Neural progenitor cell (in vitro differentiated cells): ENCODE results near the gene RNMT. TPM values are rescaled to one million over a fixed set of nuclear protein-coding genes. Genes with fewer than 3 reads are reported as not detected.
"Not testable (repeated sequence)": the region's sequence is repeated elsewhere in the genome, so short reads cannot be mapped to it uniquely, and the experiment has no call there.

Experiments used
- DNase-seq: peaks from one replicate; pipeline ENCODE4 v3.0.0-alpha.2; 2016; ENCODE audit warnings: low spot score
- H2AFZ ChIP-seq: fragments of 200-600 bp; sonication (generic); replicated peaks from 2 replicates; pipeline ENCODE4 v1.6.1; 2016; ENCODE audit warnings: antibody characterized with exemption
- H3F3A ChIP-seq: fragments of 200-600 bp; sonication (generic); 2 replicates; pipeline ENCODE4 v1.6.1; 2016; ENCODE audit warnings: antibody characterized with exemption, low read depth
- H3K27ac ChIP-seq: fragments of 200-600 bp; sonication (generic); 2 replicates; pipeline ENCODE4 v1.5.1; 2016; ENCODE audit warnings: mild to moderate bottlenecking
- H3K27me3 ChIP-seq: fragments of 200-600 bp; sonication (generic); 2 replicates; pipeline ENCODE4 v1.6.1; 2016; ENCODE audit warnings: mild to moderate bottlenecking, moderate library complexity
- H3K36me3 ChIP-seq: fragments of 200-600 bp; sonication (generic); 2 replicates; pipeline ENCODE4 v1.5.1; 2016
- H3K4me1 ChIP-seq: fragments of 200-600 bp; sonication (generic); 2 replicates; pipeline ENCODE4 v1.6.1; 2016; ENCODE audit warnings: mixed run types
- H3K4me2 ChIP-seq: fragments of 200-600 bp; sonication (generic); 2 replicates; pipeline ENCODE4 v1.6.1; 2016
- H3K4me3 ChIP-seq: fragments of 200-600 bp; sonication (generic); 2 replicates; pipeline ENCODE4 v1.5.1; 2016
- H3K79me2 ChIP-seq: fragments of 200-600 bp; sonication (generic); 2 replicates; pipeline ENCODE4 v1.6.1; 2016; ENCODE audit warnings: low read depth
- H3K9ac ChIP-seq: fragments of 200-600 bp; sonication (generic); 2 replicates; pipeline ENCODE4 v1.6.1; 2016
- H3K9me3 ChIP-seq: fragments of 200-600 bp; sonication (generic); 2 replicates; pipeline ENCODE4 v1.5.1; 2016; ENCODE audit warnings: low read depth
- H4K20me1 ChIP-seq: fragments of 200-600 bp; sonication (generic); 2 replicates; pipeline ENCODE4 v1.6.1; 2016; ENCODE audit warnings: low read depth
- H3K27ac Mint-ChIP-seq: 3 replicates; pipeline ENCODE4 v1.8.0; 2021; ENCODE audit warnings: mixed read lengths
- H3K27me3 Mint-ChIP-seq: 2 replicates; pipeline ENCODE4 v1.8.0; 2022; ENCODE audit warnings: low read depth, mild to moderate bottlenecking, inconsistent platforms, moderate library complexity, mixed read lengths; ENCODE audit not compliant: insufficient read depth
- H3K36me3 Mint-ChIP-seq: 3 replicates; pipeline ENCODE4 v1.8.0; 2021; ENCODE audit warnings: mixed read lengths
- H3K4me1 Mint-ChIP-seq: 3 replicates; pipeline ENCODE4 v1.8.0; 2021; ENCODE audit warnings: mixed read lengths
- H3K4me3 Mint-ChIP-seq: 3 replicates; pipeline ENCODE4 v1.8.0; 2021; ENCODE audit warnings: mild to moderate bottlenecking, moderate library complexity, mixed read lengths
- H3K9me3 Mint-ChIP-seq: 3 replicates; pipeline ENCODE4 v1.8.0; 2020; ENCODE audit warnings: mixed read lengths
- EZH2 ChIP-seq: fragments of 200-600 bp; sonication (generic); IDR thresholded peaks from 2 replicates; pipeline ENCODE4 v1.6.1; 2017; ENCODE audit warnings: antibody characterized with exemption, mild to moderate bottlenecking, moderate library complexity
- EZH2phosphoT487 ChIP-seq: fragments of 200-600 bp; sonication (generic); IDR thresholded peaks from 2 replicates; pipeline ENCODE4 v1.6.1; 2017; ENCODE audit warnings: antibody characterized with exemption
- total RNA-seq: library from RNA; depleted of rRNA; stranded (reverse); fragments of >200 nt; gene quantifications from 2 replicates; pipeline ENCODE4 v1.2.3, GENCODE V29; 2015; ENCODE audit warnings: low replicate concordance
- TF ChIP-seq, protein P1 (sequence below): fragments of 200-600 bp; sonication (generic); IDR thresholded peaks from 2 replicates; pipeline ENCODE4 v1.5.1; 2017; ENCODE audit warnings: antibody characterized with exemption, mild to moderate bottlenecking

RNMT gene
- 44.5 and 70.4 TPM in 2 replicates for total RNA-seq

- peaks cover 14% of the 10 kb centered on the region for H3K4me1 ChIP-seq
- H3K4me1 Mint-ChIP-seq = peaks cover 29% of the 10 kb centered on the region
- H2AFZ ChIP-seq = peak within 1 kb of the TSS; percentile 89
- H3K27me3 ChIP-seq = no peaks in the 10 kb centered on the region
- H3K4me2 ChIP-seq = peak within 1 kb of the TSS; percentile 95
- TF ChIP-seq EZH2phosphoT487 = no peak
- TF ChIP-seq, protein P1, sequence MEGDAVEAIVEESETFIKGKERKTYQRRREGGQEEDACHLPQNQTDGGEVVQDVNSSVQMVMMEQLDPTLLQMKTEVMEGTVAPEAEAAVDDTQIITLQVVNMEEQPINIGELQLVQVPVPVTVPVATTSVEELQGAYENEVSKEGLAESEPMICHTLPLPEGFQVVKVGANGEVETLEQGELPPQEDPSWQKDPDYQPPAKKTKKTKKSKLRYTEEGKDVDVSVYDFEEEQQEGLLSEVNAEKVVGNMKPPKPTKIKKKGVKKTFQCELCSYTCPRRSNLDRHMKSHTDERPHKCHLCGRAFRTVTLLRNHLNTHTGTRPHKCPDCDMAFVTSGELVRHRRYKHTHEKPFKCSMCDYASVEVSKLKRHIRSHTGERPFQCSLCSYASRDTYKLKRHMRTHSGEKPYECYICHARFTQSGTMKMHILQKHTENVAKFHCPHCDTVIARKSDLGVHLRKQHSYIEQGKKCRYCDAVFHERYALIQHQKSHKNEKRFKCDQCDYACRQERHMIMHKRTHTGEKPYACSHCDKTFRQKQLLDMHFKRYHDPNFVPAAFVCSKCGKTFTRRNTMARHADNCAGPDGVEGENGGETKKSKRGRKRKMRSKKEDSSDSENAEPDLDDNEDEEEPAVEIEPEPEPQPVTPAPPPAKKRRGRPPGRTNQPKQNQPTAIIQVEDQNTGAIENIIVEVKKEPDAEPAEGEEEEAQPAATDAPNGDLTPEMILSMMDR = peak; percentile 10
- no peaks in the 10 kb centered on the region for H3K9me3 ChIP-seq
- no peaks in the 10 kb centered on the region for H3K36me3 ChIP-seq
- peak within 1 kb of the TSS; percentile 96 for H3K27ac Mint-ChIP-seq
- H3K27ac ChIP-seq = peak within 1 kb of the TSS; percentile 48
- H3K36me3 Mint-ChIP-seq = peaks cover 8% of the 10 kb centered on the region
- H3K4me3 ChIP-seq = peak within 1 kb of the TSS; percentile 76
- peak within 1 kb of the TSS; percentile 54 for H3K9ac ChIP-seq
- no peaks in the 10 kb centered on the region for H3K9me3 Mint-ChIP-seq
- H3F3A ChIP-seq = no peaks in the 10 kb centered on the region
- H3K4me3 Mint-ChIP-seq = peak within 1 kb of the TSS; percentile 84
- H3K79me2 ChIP-seq = peaks cover 95% of the 10 kb centered on the region
- no peaks in the 10 kb centered on the region for H4K20me1 ChIP-seq
- DNase-seq = peak; percentile 96
- no peaks in the 10 kb centered on the region for H3K27me3 Mint-ChIP-seq
Measured at GRCh38 chr18:13726232-13726971, at the start of gene RNMT, which contains the start of gene FAM210A. Gene RNMT (plus strand): TSS chr18:13726673. CDS start chr18:13731518, 4,845 bp downstream. Gene FAM210A (minus strand): TSS chr18:13726558. CDS start chr18:13682077, 44,481 bp downstream.

DNA sequence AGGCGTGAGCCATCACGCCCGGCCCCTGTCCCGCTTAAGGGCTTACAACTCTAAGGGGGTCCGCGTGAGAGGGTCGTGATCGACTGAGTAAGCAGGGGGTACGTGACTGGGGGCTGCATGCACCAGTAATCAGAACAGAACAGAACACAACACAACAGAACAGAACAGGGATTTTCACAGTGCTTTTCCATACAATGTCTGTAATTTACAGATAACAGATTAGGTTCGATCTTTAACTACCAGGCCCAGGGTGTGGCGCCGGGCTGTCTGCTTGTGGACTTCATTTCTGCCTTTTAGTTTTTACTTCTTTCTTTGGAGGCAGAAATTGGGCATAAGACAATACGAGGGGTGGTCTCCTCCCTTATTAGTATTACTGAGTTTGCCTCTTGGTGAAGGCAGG, 49.1 kb upstream of the RNMT start:
- H3K36me3 ChIP-seq, H3K27ac Mint-ChIP-seq, H4K20me1 ChIP-seq, H3K27me3 Mint-ChIP-seq, H3K4me2 ChIP-seq, H3K27me3 ChIP-seq, H3K79me2 ChIP-seq, H3F3A ChIP-seq, H2AFZ ChIP-seq, H3K4me1 ChIP-seq, H3K9me3 ChIP-seq, H3K4me1 Mint-ChIP-seq, H3K4me3 Mint-ChIP-seq, H3K27ac ChIP-seq, H3K4me3 ChIP-seq, H3K9ac ChIP-seq, DNase-seq: not testable (repeated sequence)
- Mint-ChIP-seq H3K9me3 (peaks cover 14% of the 10 kb centered on the region), H3K36me3 (peaks cover 19% of the 10 kb centered on the region)

- TF ChIP-seq EZH2 = no peak
- TF ChIP-seq, protein P1 = peak; percentile 75
- TF ChIP-seq EZH2phosphoT487 = no peak
- Histone ChIP-seq H2AFZ (no peak overlapping the region), H3K4me2 (no peak overlapping the region), H3K36me3 (no peaks in the 10 kb centered on the region), H3K4me1 (no peaks in the 10 kb centered on the region), H3K27ac (no peak overlapping the region), H3F3A (peaks cover 5% of the 10 kb centered on the region), H3K27me3 (no peaks in the 10 kb centered on the region), H3K4me3 (no peak overlapping the region), H3K9me3 (no peaks in the 10 kb centered on the region), H3K9ac (no peak overlapping the region), H4K20me1 (no peaks in the 10 kb centered on the region), H3K79me2 (peaks cover 4% of the 10 kb centered on the region)
- H3K9me3 Mint-ChIP-seq = peaks cover 21% of the 10 kb centered on the region
- DNase-seq = peak; percentile 63
- no peaks in the 10 kb centered on the region for H3K4me1 Mint-ChIP-seq
- H3K36me3 Mint-ChIP-seq = peaks cover 24% of the 10 kb centered on the region
- H3K4me3 Mint-ChIP-seq = no peak overlapping the region
- peaks cover 4% of the 10 kb centered on the region for H3K27me3 Mint-ChIP-seq
- no peak overlapping the region for H3K27ac Mint-ChIP-seq
Measured at GRCh38 chr18:13680612-13681011, 45.9 kb upstream of the RNMT start.

DNA sequence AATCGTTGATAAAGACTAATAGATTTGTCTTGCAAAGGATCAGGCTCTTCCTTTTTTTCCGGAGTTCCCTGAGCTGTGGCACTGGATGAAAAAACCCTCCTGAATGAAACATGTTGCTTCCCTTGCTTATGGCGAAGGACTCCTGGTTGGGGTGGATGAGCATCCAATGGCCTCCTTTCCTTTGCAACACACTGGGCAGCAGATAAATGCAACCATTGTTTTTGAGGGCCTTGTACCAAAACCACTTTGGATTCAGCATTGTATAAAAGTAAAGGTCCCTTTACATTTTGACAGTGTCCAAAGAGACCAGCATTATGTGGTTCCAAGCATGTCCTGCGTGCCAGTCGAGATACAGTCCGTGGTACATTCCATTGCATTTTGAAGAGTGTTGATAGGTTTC, 44.8 kb upstream of the RNMT start:
- no peak for TF ChIP-seq EZH2phosphoT487
- TF ChIP-seq EZH2 = no peak
- TF ChIP-seq, protein P1 = no peak
- Histone ChIP-seq H3K36me3 (no peaks in the 10 kb centered on the region), H3K9ac (no peak overlapping the region), H2AFZ (no peak overlapping the region), H3K4me2 (no peak overlapping the region), H3K9me3 (no peaks in the 10 kb centered on the region), H3K4me3 (no peak overlapping the region), H4K20me1 (no peaks in the 10 kb centered on the region), H3K27me3 (no peaks in the 10 kb centered on the region), H3F3A (peaks cover under 1% of the 10 kb centered on the region), H3K27ac (no peak overlapping the region), H3K79me2 (peaks cover 10% of the 10 kb centered on the region), H3K4me1 (no peaks in the 10 kb centered on the region)
- H3K4me1 Mint-ChIP-seq = no peaks in the 10 kb centered on the region
- H3K36me3 Mint-ChIP-seq = peaks cover 29% of the 10 kb centered on the region
- H3K4me3 Mint-ChIP-seq = no peak overlapping the region
- DNase-seq = no peak
- H3K27ac Mint-ChIP-seq = no peak overlapping the region
- H3K27me3 Mint-ChIP-seq = peaks cover 4% of the 10 kb centered on the region
- H3K9me3 Mint-ChIP-seq = peaks cover 18% of the 10 kb centered on the region
